GM23338 (cell line): Measurements from ENCODE around the gene PXDN. TPM values are rescaled to one million over a fixed set of nuclear protein-coding genes. Genes with fewer than 3 reads are reported as not detected.

ENCODE experiments used
- ATAC-seq: fragments of 200-7000 bp; cut with Tn5 transposase; 3 replicates; pipeline ENCODE4 v1.9.1; 2020
- DNase-seq: peaks from one replicate; pipeline ENCODE4 v3.0.0-alpha.2; 2015; ENCODE audit warnings: low spot score
- H2AFZ ChIP-seq: fragments of 200-600 bp; sonication (generic); 2 replicates; pipeline ENCODE4 v1.8.0; 2016; ENCODE audit warnings: antibody characterized with exemption, mild to moderate bottlenecking, moderate library complexity
- H3F3A ChIP-seq: fragments of 200-600 bp; sonication (generic); replicated peaks from 2 replicates; pipeline ENCODE4 v1.8.0; 2017; ENCODE audit warnings: antibody characterized with exemption, mixed run types, low read depth
- H3K27ac ChIP-seq: fragments of 200-600 bp; sonication (generic); 2 replicates; pipeline ENCODE4 v1.6.1; 2016; ENCODE audit warnings: low read depth
- H3K27me3 ChIP-seq: fragments of 200-600 bp; sonication (generic); 2 replicates; pipeline ENCODE4 v1.8.0; 2016; ENCODE audit warnings: mild to moderate bottlenecking, mixed run types, moderate library complexity; ENCODE audit not compliant: insufficient read depth
- H3K36me3 ChIP-seq: fragments of 200-600 bp; sonication (generic); 2 replicates; pipeline ENCODE4 v1.8.0; 2016; ENCODE audit warnings: mild to moderate bottlenecking; ENCODE audit not compliant: insufficient read depth
- H3K4me1 ChIP-seq: fragments of 200-600 bp; sonication (generic); 2 replicates; pipeline ENCODE4 v1.8.0; 2016; ENCODE audit warnings: mild to moderate bottlenecking, moderate library complexity; ENCODE audit not compliant: insufficient read depth
- H3K4me2 ChIP-seq: fragments of 200-600 bp; sonication (generic); 2 replicates; pipeline ENCODE4 v1.7.1; 2017; ENCODE audit warnings: mixed run types
- H3K4me3 ChIP-seq: fragments of 200-600 bp; sonication (generic); 2 replicates; pipeline ENCODE4 v1.6.1; 2016; ENCODE audit warnings: mixed run types
- H3K79me2 ChIP-seq: fragments of 200-600 bp; sonication (generic); replicated peaks from 2 replicates; pipeline ENCODE4 v1.8.0; 2017; ENCODE audit warnings: mild to moderate bottlenecking; ENCODE audit not compliant: insufficient read depth
- H3K9me2 ChIP-seq: fragments of 200-600 bp; sonication (generic); 2 replicates; pipeline ENCODE4 v1.8.0; 2017; ENCODE audit not compliant: insufficient read depth
- H4K20me1 ChIP-seq: fragments of 200-600 bp; sonication (generic); replicated peaks from 2 replicates; pipeline ENCODE4 v1.8.0; 2017; ENCODE audit warnings: mild to moderate bottlenecking; ENCODE audit not compliant: insufficient read depth
- H3K27ac Mint-ChIP-seq: 2 replicates; pipeline ENCODE4 v1.8.0; 2020; ENCODE audit warnings: inconsistent platforms, mild to moderate bottlenecking, moderate library complexity, mixed read lengths
- H3K27me3 Mint-ChIP-seq: 3 replicates; pipeline ENCODE4 v1.8.0; 2022; ENCODE audit warnings: low read depth, mild to moderate bottlenecking, moderate library complexity, mixed read lengths, inconsistent platforms; ENCODE audit not compliant: insufficient read depth, poor library complexity
- H3K36me3 Mint-ChIP-seq: 3 replicates; pipeline ENCODE4 v1.8.0; 2021; ENCODE audit warnings: low read depth, mild to moderate bottlenecking, inconsistent platforms, moderate library complexity, mixed read lengths
- H3K4me1 Mint-ChIP-seq: 3 replicates; pipeline ENCODE4 v1.8.0; 2020; ENCODE audit warnings: mild to moderate bottlenecking, inconsistent platforms, mixed read lengths
- H3K4me3 Mint-ChIP-seq: 3 replicates; pipeline ENCODE4 v1.8.0; 2021; ENCODE audit warnings: moderate library complexity, mild to moderate bottlenecking, inconsistent platforms, mixed read lengths
- H3K9me3 Mint-ChIP-seq: 3 replicates; pipeline ENCODE4 v1.8.0; 2020; ENCODE audit warnings: moderate library complexity, mild to moderate bottlenecking, inconsistent platforms, mixed read lengths
- CTCF ChIP-seq, 2 experiments: fragments of 200-600 bp in 1 of 2; sonication (generic) in 1 of 2; conservative IDR thresholded peaks; 2 replicates each; pipeline versions ENCODE4 v1.5.1 to v1.6.1; 2016 to 2017; ENCODE audit warnings: antibody characterized with exemption in 2 of 2, low read depth in 2 of 2, mild to moderate bottlenecking in 2 of 2, moderate library complexity in 1 of 2
- EZH2 ChIP-seq: fragments of 200-600 bp; sonication (generic); IDR thresholded peaks from one replicate; pipeline ENCODE4 v1.8.0; 2017; ENCODE audit warnings: antibody characterized with exemption, mild to moderate bottlenecking, low read depth; ENCODE audit not compliant: unreplicated experiment
- EZH2phosphoT487 ChIP-seq: fragments of 200-600 bp; sonication (generic); IDR thresholded peaks from one replicate; pipeline ENCODE4 v1.8.1; 2018; ENCODE audit warnings: antibody characterized with exemption; ENCODE audit not compliant: unreplicated experiment
- NANOG ChIP-seq: IDR thresholded peaks from 2 replicates; pipeline ENCODE4 v1.6.1; 2016; ENCODE audit warnings: antibody characterized with exemption, borderline replicate concordance
- POLR2AphosphoS5 ChIP-seq: IDR thresholded peaks from 2 replicates; pipeline ENCODE4 v1.6.1; 2016; ENCODE audit warnings: antibody characterized with exemption, low read depth
- STAT1 ChIP-seq: IDR thresholded peaks from one replicate; pipeline ENCODE4 v1.6.1; 2016; ENCODE audit warnings: antibody characterized with exemption; ENCODE audit not compliant: unreplicated experiment
- ZNF114 ChIP-seq: fragments of 250-450 bp; sonication (Bioruptor Pico); IDR thresholded peaks from 2 replicates; pipeline ENCODE4 v1.5.0; 2020; ENCODE audit warnings: mild to moderate bottlenecking, moderate library complexity
- ZNF331 ChIP-seq: fragments of 250-450 bp; sonication (Bioruptor Pico); IDR thresholded peaks from 2 replicates; pipeline ENCODE4 v1.5.0; 2020; ENCODE audit warnings: low read depth, mild to moderate bottlenecking, moderate library complexity
- ZNF462 ChIP-seq: fragments of 250-450 bp; sonication (Bioruptor Pico); IDR thresholded peaks from 2 replicates; pipeline ENCODE4 v1.5.0; 2020; ENCODE audit warnings: mild to moderate bottlenecking, moderate library complexity
- polyA plus RNA-seq: library from polyadenylated mRNA; unstranded; fragments of >200 nt; fragmentation: Nextera tagmentation; extraction: Ambion mirVana; gene quantifications from 2 replicates; pipeline ENCODE4 v1.2.1, GENCODE V29; 2016
- total RNA-seq: library from RNA; depleted of rRNA; stranded (reverse); fragments of >200 nt; shearing (Covaris generic); gene quantifications from 2 replicates; pipeline ENCODE4 v1.2.3, GENCODE V29; 2014

The PXDN gene
- total and polyA plus RNA-seq, 2 experiments from 2014 or later = 42.2 to 225 TPM

- no peak for TF ChIP-seq CTCF (conservative IDR thresholded peaks at IDR 0.05; ENCODE audit: low read depth in 2 of 2)
- TF ChIP-seq NANOG = no peak
- no peak for TF ChIP-seq ZNF331 (CRISPR knock-in tag)
These were observed 85.7 kb downstream of the PXDN start (continued) for GRCh38 chr2:1658394-1659151.

GRCh38 chr2:1656961-1657841, 87.1 kb downstream of the PXDN start:
- peaks cover 18% of the 10 kb centered on the region for H3K4me1 Mint-ChIP-seq
- no peaks in the 10 kb centered on the region for H3K27me3 ChIP-seq
- H3K4me1 ChIP-seq = no peaks in the 10 kb centered on the region
- H2AFZ ChIP-seq = no peak overlapping the region
- H3K9me3 Mint-ChIP-seq = no peaks in the 10 kb centered on the region
- 0 out of 2 replicates have a peak overlapping the region, but pooled peaks have one; percentile 46 for H3K27ac Mint-ChIP-seq
- 0 out of 2 replicates have a peak overlapping the region, but pooled peaks have one; percentile 19 for H3K27ac ChIP-seq
- H3F3A ChIP-seq = no peaks in the 10 kb centered on the region
- peaks cover 38% of the 10 kb centered on the region for H3K36me3 ChIP-seq
- peaks cover 32% of the 10 kb centered on the region for H3K36me3 Mint-ChIP-seq
- H3K4me2 ChIP-seq = no peak overlapping the region
- no peak overlapping the region for H3K4me3 ChIP-seq
- peak; percentile 40 for DNase-seq
- no peaks in the 10 kb centered on the region; the same call in 1 of the 2 replicates for H3K79me2 ChIP-seq
- peak; percentile 46 for ATAC-seq
- H3K4me3 Mint-ChIP-seq = no peak overlapping the region
- peaks cover 4% of the 10 kb centered on the region for H3K27me3 Mint-ChIP-seq
- peaks cover 4% of the 10 kb centered on the region for H4K20me1 ChIP-seq
- no peaks in the 10 kb centered on the region for H3K9me2 ChIP-seq
- TF ChIP-seq EZH2 (no peak), ZNF462 (CRISPR knock-in tag) (no peak), CTCF (conservative IDR thresholded peaks at IDR 0.05; ENCODE audit: low read depth in 2 of 2) (no peak), POLR2AphosphoS5 (no peak), ZNF114 (CRISPR knock-in tag) (no peak), EZH2phosphoT487 (no peak), STAT1 (no peak)
